Adipocyte (in vitro differentiated cells): ENCODE results near the gene HIRA.
A peak's percentile ranks its signal among the peaks of the same experiment; 100 is the strongest.

Source experiments
- DNase-seq: peaks from one replicate; pipeline ENCODE4 v3.0.0-alpha.2; 2015; ENCODE audit warnings: low read depth
- H3K27me3 ChIP-seq: replicated peaks from 2 replicates; pipeline ENCODE4 v1.7.0; 2013; ENCODE audit warnings: mild to moderate bottlenecking, low read length, moderate library complexity; ENCODE audit not compliant: control insufficient read depth, insufficient read depth
- H3K36me3 ChIP-seq: 2 replicates; pipeline ENCODE4 v1.7.0; 2013; ENCODE audit warnings: low read length, mild to moderate bottlenecking, moderate library complexity; ENCODE audit not compliant: control insufficient read depth, insufficient read depth, severe bottlenecking
- H3K4me1 ChIP-seq: 2 replicates; pipeline ENCODE4 v1.7.0; 2013; ENCODE audit warnings: mild to moderate bottlenecking, low read length, moderate library complexity; ENCODE audit not compliant: control insufficient read depth, insufficient read depth
- H3K4me3 ChIP-seq: 2 replicates; pipeline ENCODE4 v1.7.0; 2013; ENCODE audit warnings: mild to moderate bottlenecking, low read length, moderate library complexity
- H3K9ac ChIP-seq: 2 replicates; pipeline ENCODE4 v1.7.0; 2013; ENCODE audit warnings: mild to moderate bottlenecking, low read length, moderate library complexity
- H3K9me3 ChIP-seq: 2 replicates; pipeline ENCODE4 v1.7.0; 2013; ENCODE audit warnings: mild to moderate bottlenecking, low read length, moderate library complexity; ENCODE audit not compliant: control insufficient read depth

The HIRA gene

DNA sequence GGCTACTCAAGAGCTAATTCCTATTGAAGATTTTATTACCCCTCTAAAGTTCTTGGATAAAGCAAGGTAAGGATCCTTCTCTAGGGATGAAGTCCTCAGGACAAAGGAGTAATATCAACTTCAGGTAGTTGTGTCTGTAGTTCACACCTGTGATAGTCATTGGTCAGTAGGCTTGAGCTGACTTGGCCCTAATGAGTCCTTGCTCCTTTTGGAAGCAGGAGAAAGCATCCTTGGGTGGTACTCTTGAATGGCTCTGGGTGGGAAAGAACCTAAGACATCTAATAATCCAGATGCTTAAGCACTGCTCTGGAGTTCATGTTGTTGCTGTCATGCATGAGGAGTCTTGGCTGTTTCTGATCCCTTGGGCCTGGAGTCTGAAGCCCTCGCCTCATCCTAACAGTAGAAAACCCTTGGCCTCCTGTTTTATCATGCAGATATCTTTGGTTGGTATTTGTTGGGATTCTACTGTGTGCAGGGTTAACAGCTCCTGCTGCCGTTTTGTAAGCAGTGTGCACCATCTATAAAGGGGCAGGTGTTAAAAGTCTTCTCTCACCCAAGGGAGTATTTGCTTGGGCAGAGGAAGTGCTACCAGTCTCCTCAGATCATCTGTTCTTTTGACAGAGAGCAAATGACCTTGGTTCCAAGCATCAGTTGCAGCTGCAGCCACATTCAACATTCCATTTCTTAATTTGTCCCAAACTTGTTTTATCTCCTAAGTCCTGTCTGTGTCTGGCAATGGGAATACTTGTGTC, 3.5 kb upstream of the HIRA start:
- Histone ChIP-seq H3K9me3 (no peaks in the 10 kb centered on the region), H3K4me3 (no peak overlapping the region), H3K9ac (no peak overlapping the region), H3K4me1 (peaks cover 16% of the 10 kb centered on the region), H3K27me3 (no peaks in the 10 kb centered on the region), H3K36me3 (peaks cover 26% of the 10 kb centered on the region)
- no peak for DNase-seq

DNA sequence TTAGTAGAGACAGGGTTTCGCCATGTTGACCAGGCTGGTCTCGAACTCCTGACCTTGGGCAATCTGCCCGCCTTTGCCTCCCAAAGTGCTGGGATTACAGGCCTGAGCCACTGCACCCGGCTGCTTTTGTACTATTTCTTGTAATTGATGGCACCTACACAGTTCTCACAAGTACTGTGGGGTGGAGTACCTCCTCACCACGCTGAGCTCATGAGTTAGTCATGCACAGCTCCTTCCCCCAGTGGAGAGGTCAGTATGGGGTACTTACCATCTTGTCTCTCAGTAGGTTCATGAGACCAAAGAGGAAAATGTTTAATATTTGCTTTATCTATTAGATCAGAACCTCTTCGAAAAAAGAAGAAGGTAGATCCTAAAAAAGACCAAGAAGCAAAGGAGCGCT, 2.9 kb upstream of the HIRA start:
- peaks cover 26% of the 10 kb centered on the region for H3K36me3 ChIP-seq
- H3K9ac ChIP-seq = no peak overlapping the region
- no peak overlapping the region for H3K4me3 ChIP-seq
- no peaks in the 10 kb centered on the region for H3K27me3 ChIP-seq
- no peaks in the 10 kb centered on the region for H3K9me3 ChIP-seq
- DNase-seq = no peak
- peaks cover 22% of the 10 kb centered on the region for H3K4me1 ChIP-seq

DNA sequence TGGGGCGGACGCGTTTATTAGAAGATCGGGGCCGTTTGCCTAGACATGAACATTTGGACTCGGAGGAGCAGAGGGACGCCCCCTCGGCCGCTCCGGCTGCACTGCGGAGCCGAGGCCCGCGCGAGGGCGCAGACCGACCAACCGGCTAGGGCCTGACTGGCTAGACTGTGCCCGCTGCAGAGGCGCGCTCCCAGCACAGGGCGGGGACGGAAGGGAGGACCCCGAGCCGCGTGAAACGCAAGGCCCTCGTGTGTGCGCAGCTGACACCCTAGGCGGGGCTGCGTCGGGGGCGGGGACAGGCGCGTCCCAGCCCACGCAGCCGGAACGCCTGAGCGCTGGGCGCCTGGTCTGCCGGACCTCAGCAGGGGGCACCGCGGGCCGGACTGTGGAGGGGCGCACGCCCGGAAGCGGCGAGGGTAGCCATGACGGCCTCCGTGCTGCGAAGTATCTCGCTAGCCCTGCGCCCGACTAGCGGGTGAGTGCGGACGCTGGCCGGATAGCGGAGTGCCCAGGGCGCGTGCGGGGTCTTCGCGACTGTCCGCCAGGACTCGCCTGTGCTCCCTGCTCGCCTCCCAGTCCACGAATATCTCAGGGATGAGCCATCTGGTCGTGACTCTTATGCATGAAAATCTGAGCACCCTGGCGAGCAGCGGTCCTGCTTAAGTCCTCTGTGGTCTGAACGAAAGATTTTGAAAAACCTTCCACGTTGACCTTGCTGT, 759 bp upstream of the HIRA start, which contains the start of gene MRPL40:
MRPL40 (plus strand) TSS at position 413 of the 719 bp plus-strand sequence; CDS start at position 423, 10 bp downstream.
- Histone ChIP-seq H3K9me3 (no peaks in the 10 kb centered on the region), H3K36me3 (peaks cover 26% of the 10 kb centered on the region), H3K4me3 (peak within 1 kb of the TSS; percentile 94), H3K4me1 (peaks cover 28% of the 10 kb centered on the region), H3K27me3 (no peaks in the 10 kb centered on the region), H3K9ac (peak within 1 kb of the TSS; percentile 93)
- DNase-seq = peak; percentile 97

DNA sequence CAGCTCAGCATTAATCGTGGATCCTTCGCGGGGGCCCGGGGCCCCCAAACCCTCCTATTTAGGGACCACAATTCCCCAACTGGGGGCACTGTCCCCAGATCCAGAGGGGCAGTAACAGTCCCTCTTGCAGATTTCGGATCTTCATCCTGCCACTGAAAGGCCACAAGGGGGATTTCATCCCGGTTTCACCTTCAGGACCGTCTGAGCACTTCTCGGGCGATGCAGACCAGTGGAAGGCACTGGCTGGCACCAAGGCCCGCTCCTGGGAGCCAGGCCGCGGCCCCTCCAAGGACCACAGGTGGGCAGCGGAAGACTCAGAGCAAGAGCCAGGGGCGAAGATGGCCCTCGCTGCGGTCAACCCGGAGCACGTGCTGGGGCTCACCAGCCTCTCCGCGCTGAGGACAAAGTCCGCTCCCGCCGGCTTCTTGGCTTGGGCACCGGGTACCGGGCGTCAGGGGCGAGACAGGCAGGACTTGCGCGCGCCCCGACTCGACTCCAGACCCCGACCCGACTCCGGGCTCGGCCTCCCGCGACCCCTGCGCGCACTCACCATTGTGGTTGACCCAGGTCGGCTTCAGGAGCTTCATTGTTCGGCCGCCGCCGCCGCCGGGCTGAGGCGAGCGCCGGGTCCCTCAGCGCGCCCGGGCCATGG, 517 bp downstream of the HIRA start:
- Histone ChIP-seq H3K27me3 (no peaks in the 10 kb centered on the region), H3K9ac (peak overlapping the region; percentile 93), H3K4me3 (peak overlapping the region; percentile 94), H3K36me3 (peaks cover 18% of the 10 kb centered on the region), H3K9me3 (no peaks in the 10 kb centered on the region), H3K4me1 (peaks cover 29% of the 10 kb centered on the region)
- DNase-seq = peak; percentile 65

DNA sequence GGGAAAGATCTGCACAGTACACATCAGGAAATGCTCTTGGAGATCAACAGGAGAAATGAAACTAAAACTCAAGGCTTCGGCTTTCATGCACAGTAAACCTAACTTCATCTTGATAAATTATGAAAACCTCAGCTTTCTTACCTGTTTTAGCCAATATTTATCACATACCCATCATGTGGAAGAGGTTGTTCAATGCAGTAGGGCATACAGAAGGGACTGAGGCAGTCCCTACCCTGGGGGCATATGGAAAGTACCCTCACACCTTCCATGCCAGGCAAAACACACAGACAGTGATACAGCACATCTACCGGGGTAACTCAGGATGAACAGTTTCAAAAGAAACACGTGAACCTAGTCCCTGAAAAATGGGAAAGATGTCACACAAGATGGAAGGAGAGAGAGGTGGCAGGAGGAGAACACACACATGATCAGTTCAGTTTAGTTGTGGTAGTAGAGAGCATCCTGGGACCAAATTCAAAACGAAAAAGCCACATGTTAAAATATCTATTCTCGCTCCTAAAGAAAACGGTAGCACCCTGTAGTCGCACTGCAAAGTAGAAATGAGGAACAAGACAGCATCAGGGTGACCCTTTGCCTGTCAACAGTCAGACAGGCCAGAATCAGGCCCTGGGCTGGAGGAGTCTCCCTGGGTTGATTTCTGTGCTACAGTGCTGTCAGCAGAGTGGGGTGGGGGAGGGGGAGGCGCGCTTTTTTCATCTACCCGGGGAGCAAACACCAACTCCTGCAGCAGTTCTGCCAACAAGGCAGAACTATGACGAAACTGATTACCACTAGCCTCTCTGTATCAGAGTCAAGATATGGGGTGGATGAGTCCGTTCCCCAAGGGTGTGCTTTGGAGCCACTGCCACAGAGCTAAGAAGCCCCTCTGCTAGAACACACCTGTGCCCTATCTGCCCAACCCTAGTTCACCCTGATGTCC, 1.3 kb downstream of the HIRA start:
- DNase-seq = peak; percentile 71
- Histone ChIP-seq H3K4me1 (peaks cover 29% of the 10 kb centered on the region), H3K9me3 (no peaks in the 10 kb centered on the region), H3K27me3 (no peaks in the 10 kb centered on the region), H3K9ac (peak overlapping the region; percentile 93), H3K36me3 (peaks cover 11% of the 10 kb centered on the region), H3K4me3 (peak overlapping the region; percentile 94)

DNA sequence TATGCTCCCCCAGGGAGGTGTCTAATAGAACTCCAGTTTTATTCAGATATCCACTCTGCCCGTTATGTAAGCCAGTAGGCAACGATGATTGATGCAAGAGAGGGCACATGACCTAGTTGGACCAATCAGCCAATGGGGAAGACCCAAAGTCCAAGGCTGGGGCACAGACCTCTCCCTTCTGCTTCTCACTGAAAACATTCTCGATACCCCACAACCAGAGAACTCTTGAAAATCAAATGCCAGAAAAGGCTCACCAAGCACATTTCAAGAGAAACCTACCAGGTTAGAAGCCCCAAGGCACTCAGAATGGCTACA, 7.4 kb downstream of the HIRA start:
- no peaks in the 10 kb centered on the region for H3K27me3 ChIP-seq
- peaks cover 5% of the 10 kb centered on the region for H3K4me1 ChIP-seq
- H3K36me3 ChIP-seq = peaks cover 6% of the 10 kb centered on the region
- DNase-seq = no peak
- no peak overlapping the region for H3K4me3 ChIP-seq
- H3K9me3 ChIP-seq = no peaks in the 10 kb centered on the region
- H3K9ac ChIP-seq = no peak overlapping the region

DNA sequence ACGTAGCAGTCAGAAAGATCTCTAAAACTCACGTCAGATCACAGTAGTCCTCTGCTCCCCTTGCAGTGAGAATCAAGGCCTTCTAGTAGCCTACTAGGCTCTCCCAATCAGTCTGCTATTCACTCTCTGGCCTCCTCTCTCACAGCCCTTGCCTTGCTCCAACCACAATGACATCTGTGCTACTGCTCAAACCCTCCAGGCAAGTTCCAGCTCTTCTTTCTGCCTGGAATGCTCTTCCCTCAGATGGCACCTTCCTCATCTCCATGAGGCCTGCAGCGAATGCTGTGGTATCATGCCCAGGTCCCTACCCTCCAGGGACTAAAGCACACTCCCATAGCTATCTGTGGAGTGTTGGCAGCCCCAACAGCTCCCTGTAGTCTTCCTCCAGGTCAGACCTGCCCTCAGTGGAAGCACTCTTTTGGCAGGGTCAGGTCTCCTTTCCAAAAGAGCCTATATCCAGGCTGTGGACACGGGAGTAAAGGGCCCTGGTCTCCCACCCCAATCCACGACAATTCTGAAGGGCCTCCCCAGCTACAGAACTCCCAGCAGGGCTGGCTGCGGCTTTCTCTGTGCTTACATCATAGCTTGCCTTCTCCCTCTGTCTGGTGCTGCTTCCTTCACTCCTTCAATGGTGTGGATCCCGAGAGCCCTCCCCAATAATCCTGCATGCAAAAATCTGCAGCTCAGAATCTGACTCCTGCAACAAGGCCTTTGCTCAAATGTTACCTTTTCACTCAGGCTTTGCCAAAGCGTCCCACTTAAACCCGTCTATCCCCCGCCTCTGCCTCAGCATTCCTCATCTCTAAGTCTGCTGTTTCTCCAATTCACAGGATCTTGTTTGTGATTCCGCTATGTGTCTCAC, 8.9 kb downstream of the HIRA start:
- Histone ChIP-seq H3K4me3 (no peak overlapping the region), H3K4me1 (peaks cover 5% of the 10 kb centered on the region), H3K27me3 (no peaks in the 10 kb centered on the region), H3K9me3 (no peaks in the 10 kb centered on the region), H3K9ac (no peak overlapping the region), H3K36me3 (peaks cover 6% of the 10 kb centered on the region)
- peak; percentile 16 for DNase-seq

DNA sequence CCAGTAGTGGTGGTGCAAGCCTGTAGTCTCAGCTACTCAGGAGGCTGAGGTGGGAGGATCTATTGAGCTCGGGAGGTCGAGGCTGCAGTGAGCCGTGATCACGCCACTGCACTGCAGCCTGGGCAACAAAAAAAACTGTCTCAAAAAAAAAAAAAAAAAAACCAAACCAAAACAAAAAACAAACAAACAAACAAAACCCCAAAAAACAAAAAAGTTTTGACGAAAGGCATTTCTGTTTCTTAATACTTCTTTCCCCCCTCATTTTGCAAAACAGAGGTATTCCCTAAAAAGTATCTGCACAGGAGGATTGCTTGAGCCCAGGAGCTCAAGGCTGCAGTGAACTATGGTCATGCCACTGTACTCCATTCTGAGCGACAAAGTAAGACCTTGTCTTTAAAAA, 11.2 kb downstream of the HIRA start:
- Histone ChIP-seq H3K4me3 (no peak overlapping the region), H3K9ac (no peak overlapping the region), H3K9me3 (no peaks in the 10 kb centered on the region), H3K4me1 (no peaks in the 10 kb centered on the region), H3K36me3 (peaks cover 12% of the 10 kb centered on the region), H3K27me3 (no peaks in the 10 kb centered on the region)
- DNase-seq = no peak

DNA sequence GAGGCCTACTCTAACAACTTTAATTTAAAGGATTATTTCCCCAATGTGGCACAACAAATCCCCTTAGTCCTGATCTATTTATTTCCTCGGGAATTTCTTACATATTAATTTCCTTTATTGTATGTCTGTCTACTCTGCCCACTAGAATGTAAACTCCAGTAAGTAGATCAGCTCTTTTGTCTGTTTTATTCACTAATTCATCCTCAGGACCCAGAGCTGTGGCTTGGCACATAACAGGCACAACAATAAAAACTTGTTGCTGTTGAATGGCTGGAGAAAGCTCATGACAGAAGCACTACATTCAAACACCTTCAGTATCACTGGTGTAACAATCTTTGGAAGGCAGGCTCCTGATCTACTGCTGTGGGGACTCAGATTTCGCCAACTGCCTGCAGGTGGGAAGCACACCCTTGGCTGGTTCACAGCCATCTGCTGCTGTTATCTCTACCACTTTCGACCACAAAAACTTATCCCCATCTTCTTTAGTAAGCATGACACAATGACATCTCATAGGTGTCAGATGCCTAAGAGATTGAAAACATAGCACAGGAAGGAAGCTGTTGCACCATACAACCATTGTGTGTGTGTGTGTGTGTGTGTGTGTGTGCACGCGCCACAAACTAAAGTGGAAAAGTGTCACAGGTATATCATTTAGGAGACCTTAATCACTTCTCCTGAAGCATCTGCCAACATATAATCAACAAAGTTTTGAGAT, 11.9 kb downstream of the HIRA start:
- Histone ChIP-seq H3K27me3 (no peaks in the 10 kb centered on the region), H3K4me3 (no peak overlapping the region), H3K9ac (no peak overlapping the region), H3K9me3 (no peaks in the 10 kb centered on the region), H3K4me1 (no peaks in the 10 kb centered on the region), H3K36me3 (peaks cover 6% of the 10 kb centered on the region)
- no peak for DNase-seq

DNA sequence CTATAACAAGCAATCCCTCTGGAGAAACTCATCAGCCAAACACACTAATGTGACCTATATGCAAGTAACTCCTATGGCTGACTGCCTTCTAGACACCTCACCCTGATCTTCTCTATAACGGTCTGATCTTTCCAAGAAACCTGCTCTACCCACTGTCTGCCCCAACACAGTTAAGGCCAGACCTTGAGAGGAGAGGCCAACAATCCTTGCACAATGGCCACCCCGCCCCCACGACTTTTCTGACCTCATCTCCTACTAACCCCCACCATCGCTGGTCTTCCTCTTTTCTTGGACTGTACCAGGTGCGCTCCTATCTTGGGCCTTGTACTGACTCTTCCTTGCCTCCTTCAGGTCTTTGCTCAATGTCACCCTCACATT, 12.5 kb downstream of the HIRA start:
- Histone ChIP-seq H3K4me3 (no peak overlapping the region), H3K36me3 (peaks cover 6% of the 10 kb centered on the region)
- no peak for DNase-seq

More for the DNA sequence above, 12.5 kb downstream of the HIRA start:
- Histone ChIP-seq H3K9ac (no peak overlapping the region), H3K4me1 (peaks cover 5% of the 10 kb centered on the region), H3K27me3 (no peaks in the 10 kb centered on the region), H3K9me3 (no peaks in the 10 kb centered on the region)
